WTC11 (cell line): ENCODE results near the gene IGHMBP2. TPM values are rescaled to one million over a fixed set of nuclear protein-coding genes. Genes with fewer than 3 reads are reported as not detected.

Experiments used
- ATAC-seq: fragments of 200-7000 bp; cut with Tn5 transposase; 2 replicates; pipeline ENCODE4 v1.10.0; 2021; ENCODE audit warnings: mild to moderate bottlenecking, moderate library complexity
- CTCF ChIA-PET: fragments of 300-600 bp; sonication (Branson Sonifier 250); formaldehyde crosslinking; loops from one replicate; lab custom pipeline; 2021; ENCODE audit warnings: antibody characterized with exemption; lab: Charles Lee
- POLR2A ChIA-PET: fragments of 350-600 bp; sonication (Branson Sonifier 250); formaldehyde crosslinking; loops from one replicate; lab custom pipeline; 2021; ENCODE audit warnings: antibody characterized with exemption; lab: Charles Lee
- DNase-seq: peaks from one replicate; pipeline ENCODE4 v3.0.0; 2021; ENCODE audit warnings: low spot score
- H3K27ac Mint-ChIP-seq: 2 replicates; pipeline ENCODE4 v1.8.0; 2021; ENCODE audit warnings: mixed read lengths
- H3K27me3 Mint-ChIP-seq: 2 replicates; pipeline ENCODE4 v1.8.0; 2021; ENCODE audit warnings: low read depth, mild to moderate bottlenecking, moderate library complexity, mixed read lengths
- H3K36me3 Mint-ChIP-seq: 2 replicates; pipeline ENCODE4 v1.8.0; 2021; ENCODE audit warnings: mixed read lengths
- H3K4me1 Mint-ChIP-seq: 2 replicates; pipeline ENCODE4 v1.8.0; 2022; ENCODE audit warnings: mixed read lengths
- H3K4me3 Mint-ChIP-seq: 2 replicates; pipeline ENCODE4 v1.8.0; 2021; ENCODE audit warnings: mild to moderate bottlenecking, moderate library complexity, mixed read lengths
- H3K9me3 Mint-ChIP-seq: 2 replicates; pipeline ENCODE4 v1.8.0; 2021; ENCODE audit warnings: mixed read lengths
- CBFB ChIP-seq: sonication (generic); formaldehyde crosslinking; IDR thresholded peaks from 2 replicates; pipeline ENCODE4 v1.8.1; 2022; ENCODE audit warnings: mild to moderate bottlenecking, low read depth, missing genetic modification reagents
- ESRRA ChIP-seq: sonication (generic); formaldehyde crosslinking; IDR thresholded peaks from 2 replicates; pipeline ENCODE4 v1.8.1; 2022; ENCODE audit warnings: mild to moderate bottlenecking, missing genetic modification reagents, borderline replicate concordance
- FOXJ3 ChIP-seq: sonication (generic); formaldehyde crosslinking; IDR thresholded peaks from 2 replicates; pipeline ENCODE4 v1.9.0; 2021; ENCODE audit warnings: missing genetic modification reagents, mild to moderate bottlenecking, borderline replicate concordance
- HMGA2 ChIP-seq: fragments of 250-450 bp; sonication (Bioruptor Pico); IDR thresholded peaks from 2 replicates; pipeline ENCODE4 v1.4.0; 2021; ENCODE audit warnings: mild to moderate bottlenecking, moderate library complexity
- KAT7 ChIP-seq: sonication (generic); formaldehyde crosslinking; IDR thresholded peaks from 2 replicates; pipeline ENCODE4 v1.8.1; 2023; ENCODE audit warnings: missing genetic modification reagents, mild to moderate bottlenecking, borderline replicate concordance
- NFYB ChIP-seq: sonication (generic); formaldehyde crosslinking; conservative IDR thresholded peaks from 2 replicates; pipeline ENCODE4 v1.8.0; 2022; ENCODE audit warnings: low read depth, missing genetic modification reagents
- NR1H2 ChIP-seq: sonication (generic); formaldehyde crosslinking; IDR thresholded peaks from 2 replicates; pipeline ENCODE4 v1.9.0; 2021; ENCODE audit warnings: mild to moderate bottlenecking, moderate library complexity, missing genetic modification reagents
- NR2C2 ChIP-seq: sonication (generic); formaldehyde crosslinking; IDR thresholded peaks from 2 replicates; pipeline ENCODE4 v1.8.0; 2022; ENCODE audit warnings: mild to moderate bottlenecking, missing genetic modification reagents
- PRRX2 ChIP-seq: fragments of 250-450 bp; sonication (Bioruptor Pico); IDR thresholded peaks from 2 replicates; pipeline ENCODE4 v1.8.0; 2021; ENCODE audit warnings: mild to moderate bottlenecking
- TCF7 ChIP-seq: sonication (generic); formaldehyde crosslinking; IDR thresholded peaks from 2 replicates; pipeline ENCODE4 v1.8.0; 2022; ENCODE audit warnings: mild to moderate bottlenecking, low read depth, missing genetic modification reagents, moderate library complexity
- ZNF423 ChIP-seq: fragments of 250-450 bp; sonication (Bioruptor Pico); IDR thresholded peaks from 2 replicates; pipeline ENCODE4 v2.1.2; 2022; ENCODE audit warnings: mild to moderate bottlenecking, moderate library complexity
- total RNA-seq: library from RNA; stranded (reverse); gene quantifications from 3 replicates; pipeline ENCODE4 v1.2.3, GENCODE V29; 2021
- TF ChIP-seq, protein P1 (sequence below): sonication (generic); formaldehyde crosslinking; IDR thresholded peaks from 2 replicates; pipeline ENCODE4 v1.8.1; 2023; ENCODE audit warnings: mild to moderate bottlenecking, missing genetic modification reagents, moderate library complexity
- TF ChIP-seq, protein P2 (sequence below): sonication (generic); formaldehyde crosslinking; IDR thresholded peaks from 2 replicates; pipeline ENCODE4 v1.8.0; 2022; ENCODE audit warnings: missing genetic modification reagents
- TF ChIP-seq, protein P3 (sequence below): sonication (generic); formaldehyde crosslinking; IDR thresholded peaks from 2 replicates; pipeline ENCODE4 v1.8.1; 2023; ENCODE audit warnings: mild to moderate bottlenecking, missing genetic modification reagents
- TF ChIP-seq, protein P4 (sequence below): sonication (generic); formaldehyde crosslinking; IDR thresholded peaks from 2 replicates; pipeline ENCODE4 v1.8.0; 2022; ENCODE audit warnings: mild to moderate bottlenecking, missing genetic modification reagents
- TF ChIP-seq, protein P5 (sequence below): sonication (generic); formaldehyde crosslinking; conservative IDR thresholded peaks from 2 replicates; pipeline ENCODE4 v1.8.1; 2023; ENCODE audit warnings: mild to moderate bottlenecking, low read depth, missing genetic modification reagents, moderate library complexity
- TF ChIP-seq, protein P6 (sequence below): sonication (generic); formaldehyde crosslinking; IDR thresholded peaks from 2 replicates; pipeline ENCODE4 v1.8.0; 2022; ENCODE audit warnings: mild to moderate bottlenecking, missing genetic modification reagents
- TF ChIP-seq, protein P7 (sequence below): sonication (generic); formaldehyde crosslinking; conservative IDR thresholded peaks from 2 replicates; pipeline ENCODE4 v1.8.1; 2022; ENCODE audit warnings: mild to moderate bottlenecking, missing genetic modification reagents

The IGHMBP2 gene
- total RNA-seq, 1 experiment from 2014 or later, result 22.5 TPM

DNA sequence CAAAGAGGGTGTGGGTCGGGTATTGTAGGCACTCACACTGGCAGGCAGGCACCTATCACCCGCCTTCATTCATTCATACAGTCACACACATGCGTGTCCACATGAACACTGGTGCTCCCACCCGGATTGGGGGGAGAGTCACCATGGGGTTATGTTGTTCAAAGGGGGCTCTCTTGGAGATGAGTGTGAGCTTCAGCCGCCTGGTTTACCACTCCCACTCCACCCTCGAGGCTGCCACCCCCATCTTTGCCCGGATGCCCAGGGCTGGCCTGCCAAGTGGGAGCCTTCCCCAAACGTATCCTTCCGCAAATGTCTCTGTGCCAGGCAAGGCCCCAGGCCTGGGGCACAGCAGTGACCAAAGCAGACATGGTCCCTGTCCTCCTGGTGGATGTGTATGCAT lies 54.5 kb downstream of the IGHMBP2 start:
- ChIA-PET POLR2A (no interaction called here), CTCF (interaction anchor here (1.1 to 5.5 kb wide), 4 partner anchors 9 to 89 kb away, joined by 3 to 40 read pairs (median 26); partner anchors contain the start of gene MRGPRF)
- no peaks in the 10 kb centered on the region for H3K9me3 Mint-ChIP-seq
- H3K27ac Mint-ChIP-seq, result no peak overlapping the region
- H3K36me3 Mint-ChIP-seq, result no peaks in the 10 kb centered on the region
- H3K4me1 Mint-ChIP-seq, result peaks cover 9% of the 10 kb centered on the region
- TF ChIP-seq, protein P1, sequence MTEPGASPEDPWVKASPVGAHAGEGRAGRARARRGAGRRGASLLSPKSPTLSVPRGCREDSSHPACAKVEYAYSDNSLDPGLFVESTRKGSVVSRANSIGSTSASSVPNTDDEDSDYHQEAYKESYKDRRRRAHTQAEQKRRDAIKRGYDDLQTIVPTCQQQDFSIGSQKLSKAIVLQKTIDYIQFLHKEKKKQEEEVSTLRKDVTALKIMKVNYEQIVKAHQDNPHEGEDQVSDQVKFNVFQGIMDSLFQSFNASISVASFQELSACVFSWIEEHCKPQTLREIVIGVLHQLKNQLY (CRISPR knock-in tag), result no peak
- TF ChIP-seq FOXJ3 (CRISPR knock-in tag), result no peak
- no peak for TF ChIP-seq TCF7 (CRISPR knock-in tag)
- ATAC-seq (no peak), DNase-seq (no peak)
- H3K4me3 Mint-ChIP-seq, result no peak overlapping the region
- no peaks in the 10 kb centered on the region for H3K27me3 Mint-ChIP-seq

DNA sequence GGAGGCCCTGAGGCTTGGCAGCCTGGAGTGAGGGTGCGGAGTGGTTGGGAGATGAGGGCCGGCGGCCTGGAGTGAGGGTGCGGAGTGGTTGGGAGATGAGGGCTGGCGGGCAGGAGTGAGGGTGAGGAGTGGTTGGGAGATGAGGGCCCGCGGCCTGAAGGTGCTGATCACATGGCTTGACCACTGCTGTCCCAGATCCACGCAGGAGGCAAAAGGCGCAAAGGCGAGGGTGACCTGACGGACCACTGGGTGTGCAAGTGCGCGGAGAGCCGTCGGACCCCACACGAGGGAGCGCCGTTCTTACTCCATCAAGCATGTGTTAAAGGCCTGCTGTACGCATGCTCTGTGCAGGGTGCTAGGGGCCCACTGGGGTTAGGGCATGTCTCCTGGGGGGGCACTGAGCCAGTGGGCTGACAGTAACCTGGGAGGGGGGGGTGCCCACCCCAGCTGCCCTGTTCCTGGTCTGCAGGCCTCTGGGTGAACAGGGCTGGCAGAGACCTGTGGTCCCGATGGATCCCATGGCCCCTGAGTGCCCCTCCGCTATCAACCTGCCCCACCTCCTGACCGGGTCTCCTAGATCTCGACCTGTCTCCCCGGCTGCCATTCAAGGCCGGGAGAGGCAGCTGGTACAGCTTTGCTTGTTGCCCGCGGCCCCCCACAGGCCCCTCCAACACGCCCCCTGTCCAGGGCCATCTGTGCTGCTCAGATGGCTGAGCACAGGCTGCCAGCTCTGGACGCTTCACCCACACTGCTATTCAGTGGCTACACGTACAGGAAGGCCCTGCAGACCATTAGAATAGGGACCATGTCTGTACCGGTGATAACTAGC lies 56.0 kb downstream of the IGHMBP2 start:
- H3K27me3 Mint-ChIP-seq, result no peaks in the 10 kb centered on the region
- no peak overlapping the region for H3K27ac Mint-ChIP-seq
- H3K9me3 Mint-ChIP-seq, result peaks cover 7% of the 10 kb centered on the region
- no peak for DNase-seq
- TF ChIP-seq NFYB (CRISPR knock-in tag) (no peak), ZNF423 (no peak), CBFB (CRISPR knock-in tag) (no peak), NR2C2 (no peak), HMGA2 (CRISPR knock-in tag) (no peak), PRRX2 (CRISPR knock-in tag) (no peak), NR1H2 (CRISPR knock-in tag) (no peak), ESRRA (CRISPR knock-in tag) (no peak), KAT7 (no peak)
- TF ChIP-seq, protein P2, sequence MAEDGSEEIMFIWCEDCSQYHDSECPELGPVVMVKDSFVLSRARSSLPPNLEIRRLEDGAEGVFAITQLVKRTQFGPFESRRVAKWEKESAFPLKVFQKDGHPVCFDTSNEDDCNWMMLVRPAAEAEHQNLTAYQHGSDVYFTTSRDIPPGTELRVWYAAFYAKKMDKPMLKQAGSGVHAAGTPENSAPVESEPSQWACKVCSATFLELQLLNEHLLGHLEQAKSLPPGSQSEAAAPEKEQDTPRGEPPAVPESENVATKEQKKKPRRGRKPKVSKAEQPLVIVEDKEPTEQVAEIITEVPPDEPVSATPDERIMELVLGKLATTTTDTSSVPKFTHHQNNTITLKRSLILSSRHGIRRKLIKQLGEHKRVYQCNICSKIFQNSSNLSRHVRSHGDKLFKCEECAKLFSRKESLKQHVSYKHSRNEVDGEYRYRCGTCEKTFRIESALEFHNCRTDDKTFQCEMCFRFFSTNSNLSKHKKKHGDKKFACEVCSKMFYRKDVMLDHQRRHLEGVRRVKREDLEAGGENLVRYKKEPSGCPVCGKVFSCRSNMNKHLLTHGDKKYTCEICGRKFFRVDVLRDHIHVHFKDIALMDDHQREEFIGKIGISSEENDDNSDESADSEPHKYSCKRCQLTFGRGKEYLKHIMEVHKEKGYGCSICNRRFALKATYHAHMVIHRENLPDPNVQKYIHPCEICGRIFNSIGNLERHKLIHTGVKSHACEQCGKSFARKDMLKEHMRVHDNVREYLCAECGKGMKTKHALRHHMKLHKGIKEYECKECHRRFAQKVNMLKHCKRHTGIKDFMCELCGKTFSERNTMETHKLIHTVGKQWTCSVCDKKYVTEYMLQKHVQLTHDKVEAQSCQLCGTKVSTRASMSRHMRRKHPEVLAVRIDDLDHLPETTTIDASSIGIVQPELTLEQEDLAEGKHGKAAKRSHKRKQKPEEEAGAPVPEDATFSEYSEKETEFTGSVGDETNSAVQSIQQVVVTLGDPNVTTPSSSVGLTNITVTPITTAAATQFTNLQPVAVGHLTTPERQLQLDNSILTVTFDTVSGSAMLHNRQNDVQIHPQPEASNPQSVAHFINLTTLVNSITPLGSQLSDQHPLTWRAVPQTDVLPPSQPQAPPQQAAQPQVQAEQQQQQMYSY (CRISPR knock-in tag), result no peak
- TF ChIP-seq, protein P3, sequence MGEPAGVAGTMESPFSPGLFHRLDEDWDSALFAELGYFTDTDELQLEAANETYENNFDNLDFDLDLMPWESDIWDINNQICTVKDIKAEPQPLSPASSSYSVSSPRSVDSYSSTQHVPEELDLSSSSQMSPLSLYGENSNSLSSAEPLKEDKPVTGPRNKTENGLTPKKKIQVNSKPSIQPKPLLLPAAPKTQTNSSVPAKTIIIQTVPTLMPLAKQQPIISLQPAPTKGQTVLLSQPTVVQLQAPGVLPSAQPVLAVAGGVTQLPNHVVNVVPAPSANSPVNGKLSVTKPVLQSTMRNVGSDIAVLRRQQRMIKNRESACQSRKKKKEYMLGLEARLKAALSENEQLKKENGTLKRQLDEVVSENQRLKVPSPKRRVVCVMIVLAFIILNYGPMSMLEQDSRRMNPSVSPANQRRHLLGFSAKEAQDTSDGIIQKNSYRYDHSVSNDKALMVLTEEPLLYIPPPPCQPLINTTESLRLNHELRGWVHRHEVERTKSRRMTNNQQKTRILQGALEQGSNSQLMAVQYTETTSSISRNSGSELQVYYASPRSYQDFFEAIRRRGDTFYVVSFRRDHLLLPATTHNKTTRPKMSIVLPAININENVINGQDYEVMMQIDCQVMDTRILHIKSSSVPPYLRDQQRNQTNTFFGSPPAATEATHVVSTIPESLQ (CRISPR knock-in tag), result no peak
- TF ChIP-seq, protein P4, sequence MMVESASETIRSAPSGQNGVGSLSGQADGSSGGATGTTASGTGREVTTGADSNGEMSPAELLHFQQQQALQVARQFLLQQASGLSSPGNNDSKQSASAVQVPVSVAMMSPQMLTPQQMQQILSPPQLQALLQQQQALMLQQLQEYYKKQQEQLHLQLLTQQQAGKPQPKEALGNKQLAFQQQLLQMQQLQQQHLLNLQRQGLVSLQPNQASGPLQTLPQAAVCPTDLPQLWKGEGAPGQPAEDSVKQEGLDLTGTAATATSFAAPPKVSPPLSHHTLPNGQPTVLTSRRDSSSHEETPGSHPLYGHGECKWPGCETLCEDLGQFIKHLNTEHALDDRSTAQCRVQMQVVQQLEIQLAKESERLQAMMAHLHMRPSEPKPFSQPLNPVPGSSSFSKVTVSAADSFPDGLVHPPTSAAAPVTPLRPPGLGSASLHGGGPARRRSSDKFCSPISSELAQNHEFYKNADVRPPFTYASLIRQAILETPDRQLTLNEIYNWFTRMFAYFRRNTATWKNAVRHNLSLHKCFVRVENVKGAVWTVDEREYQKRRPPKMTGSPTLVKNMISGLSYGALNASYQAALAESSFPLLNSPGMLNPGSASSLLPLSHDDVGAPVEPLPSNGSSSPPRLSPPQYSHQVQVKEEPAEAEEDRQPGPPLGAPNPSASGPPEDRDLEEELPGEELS (CRISPR knock-in tag), result no peak
- TF ChIP-seq, protein P5, sequence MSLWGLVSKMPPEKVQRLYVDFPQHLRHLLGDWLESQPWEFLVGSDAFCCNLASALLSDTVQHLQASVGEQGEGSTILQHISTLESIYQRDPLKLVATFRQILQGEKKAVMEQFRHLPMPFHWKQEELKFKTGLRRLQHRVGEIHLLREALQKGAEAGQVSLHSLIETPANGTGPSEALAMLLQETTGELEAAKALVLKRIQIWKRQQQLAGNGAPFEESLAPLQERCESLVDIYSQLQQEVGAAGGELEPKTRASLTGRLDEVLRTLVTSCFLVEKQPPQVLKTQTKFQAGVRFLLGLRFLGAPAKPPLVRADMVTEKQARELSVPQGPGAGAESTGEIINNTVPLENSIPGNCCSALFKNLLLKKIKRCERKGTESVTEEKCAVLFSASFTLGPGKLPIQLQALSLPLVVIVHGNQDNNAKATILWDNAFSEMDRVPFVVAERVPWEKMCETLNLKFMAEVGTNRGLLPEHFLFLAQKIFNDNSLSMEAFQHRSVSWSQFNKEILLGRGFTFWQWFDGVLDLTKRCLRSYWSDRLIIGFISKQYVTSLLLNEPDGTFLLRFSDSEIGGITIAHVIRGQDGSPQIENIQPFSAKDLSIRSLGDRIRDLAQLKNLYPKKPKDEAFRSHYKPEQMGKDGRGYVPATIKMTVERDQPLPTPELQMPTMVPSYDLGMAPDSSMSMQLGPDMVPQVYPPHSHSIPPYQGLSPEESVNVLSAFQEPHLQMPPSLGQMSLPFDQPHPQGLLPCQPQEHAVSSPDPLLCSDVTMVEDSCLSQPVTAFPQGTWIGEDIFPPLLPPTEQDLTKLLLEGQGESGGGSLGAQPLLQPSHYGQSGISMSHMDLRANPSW, result no peak
- TF ChIP-seq, protein P6, sequence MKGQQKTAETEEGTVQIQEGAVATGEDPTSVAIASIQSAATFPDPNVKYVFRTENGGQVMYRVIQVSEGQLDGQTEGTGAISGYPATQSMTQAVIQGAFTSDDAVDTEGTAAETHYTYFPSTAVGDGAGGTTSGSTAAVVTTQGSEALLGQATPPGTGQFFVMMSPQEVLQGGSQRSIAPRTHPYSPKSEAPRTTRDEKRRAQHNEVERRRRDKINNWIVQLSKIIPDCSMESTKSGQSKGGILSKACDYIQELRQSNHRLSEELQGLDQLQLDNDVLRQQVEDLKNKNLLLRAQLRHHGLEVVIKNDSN, result no peak
- TF ChIP-seq, protein P7, sequence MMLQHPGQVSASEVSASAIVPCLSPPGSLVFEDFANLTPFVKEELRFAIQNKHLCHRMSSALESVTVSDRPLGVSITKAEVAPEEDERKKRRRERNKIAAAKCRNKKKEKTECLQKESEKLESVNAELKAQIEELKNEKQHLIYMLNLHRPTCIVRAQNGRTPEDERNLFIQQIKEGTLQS (CRISPR knock-in tag), result no peak
- TF ChIP-seq, all 79 proteins: peak for 0
- Mint-ChIP-seq H3K36me3 (no peaks in the 10 kb centered on the region), H3K4me3 (no peak overlapping the region), H3K4me1 (peaks cover 9% of the 10 kb centered on the region)
- ChIA-PET CTCF (interaction anchor here (0.8 kb wide), 1 partner anchor 88 kb away, joined by 3 read pairs; no protein-coding TSS in a partner anchor), POLR2A (no interaction called here)
- no peak for ATAC-seq
